COLO668 (cell line): ENCODE measurements around the gene OR2V1.
A peak's percentile ranks its signal among the peaks of the same experiment; 100 is the strongest.
"Not testable (repeated sequence)": the region's sequence is repeated elsewhere in the genome, so short reads cannot be mapped to it uniquely, and the experiment has no call there.

Experiments used
- DNase-seq: peaks from one replicate; lab custom pipeline; 2025; ENCODE audit not compliant: unreplicated experiment; lab: John Stamatoyannopoulos, UW

The OR2V1 gene

GRCh38 chr5:181130832-181131496, at the start of gene OR2V1:
TSS of gene OR2V1 (minus strand) at chr5:181131169. CDS start at chr5:181125304, 5,865 bp downstream.
- no peak for DNase-seq

GRCh38 chr5:181177559-181177958, 46.6 kb upstream of the OR2V1 start:
- DNase-seq, result not testable (repeated sequence)

GRCh38 chr5:181176254-181176952, 45.4 kb upstream of the OR2V1 start:
- no peak for DNase-seq

- DNase-seq, result no peak
Measured at GRCh38 chr5:181173420-181174342, 42.7 kb upstream of the OR2V1 start.

GRCh38 chr5:181173027-181173419, 42.1 kb upstream of the OR2V1 start:
- no peak for DNase-seq

GRCh38 chr5:181171782-181172181, 40.8 kb upstream of the OR2V1 start:
- DNase-seq, result no peak

GRCh38 chr5:181170996-181171395, 40.0 kb upstream of the OR2V1 start:
- DNase-seq, result no peak

GRCh38 chr5:181170237-181170825, 39.4 kb upstream of the OR2V1 start:
- no peak for DNase-seq

- DNase-seq, result peak; percentile 22
Measured at GRCh38 chr5:181169459-181170236, 38.7 kb upstream of the OR2V1 start.

GRCh38 chr5:181168595-181169118, 37.7 kb upstream of the OR2V1 start:
- no peak for DNase-seq

GRCh38 chr5:181167814-181168488, 37.0 kb upstream of the OR2V1 start:
- DNase-seq, result peak; percentile 1

GRCh38 chr5:181166812-181167733, 36.1 kb upstream of the OR2V1 start:
- DNase-seq, result no peak

- no peak for DNase-seq
Measured at GRCh38 chr5:181164076-181164952, 33.3 kb upstream of the OR2V1 start.

- no peak for DNase-seq
Measured at GRCh38 chr5:181163487-181164075, 32.6 kb upstream of the OR2V1 start.

- no peak for DNase-seq
Measured at GRCh38 chr5:181161534-181162175, 30.7 kb upstream of the OR2V1 start.

GRCh38 chr5:181160755-181161533, 30.0 kb upstream of the OR2V1 start:
- DNase-seq, result peak; percentile 0
